IMR-90 (cell line): ENCODE results near the gene CDK11A. TPM values are rescaled to one million over a fixed set of nuclear protein-coding genes. Genes with fewer than 3 reads are reported as not detected.
A peak's percentile ranks its signal among the peaks of the same experiment; 100 is the strongest.
"Not testable (repeated sequence)": the region's sequence is repeated elsewhere in the genome, so short reads cannot be mapped to it uniquely, and the experiment has no call there.

ENCODE experiments used
- ATAC-seq: fragments of 200-7000 bp; cut with Tn5 transposase; 2 replicates; pipeline ENCODE4 v1.9.1; 2020; ENCODE audit warnings: low read depth, mild to moderate bottlenecking, moderate library complexity
- BruUV-seq: library from RNA; stranded (reverse); fragments of 400-500 nt; replicated peaks from 2 replicates; lab custom pipeline; 2021; lab: Mats Ljungman, UMichigan
- CTCF ChIA-PET: fragments of 300-600 bp; formaldehyde crosslinking; extraction: SDS; loops from one replicate; lab custom pipeline; 2021; ENCODE audit warnings: antibody characterized with exemption; lab: Yijun Ruan, JAX
- POLR2A ChIA-PET: fragments of 300-600 bp; sonication (Branson Sonifier 250); formaldehyde crosslinking; loops from one replicate; lab custom pipeline; 2022; ENCODE audit warnings: antibody characterized with exemption; ENCODE audit not compliant: unreplicated experiment; lab: Charles Lee
- DNase-seq: peaks from one replicate; pipeline ENCODE4 v3.0.0; 2013
- H2AFZ ChIP-seq: replicated peaks from 2 replicates; pipeline ENCODE3; 2013; ENCODE audit warnings: low read length, mild to moderate bottlenecking; ENCODE audit not compliant: poor library complexity
- H2AK5ac ChIP-seq: 2 replicates; pipeline ENCODE4 v1.6.1; 2013; ENCODE audit warnings: low read depth, low read length, inconsistent platforms
- H2AK9ac ChIP-seq: replicated peaks from 2 replicates; pipeline ENCODE3; 2013; ENCODE audit warnings: mild to moderate bottlenecking, low read depth, low read length, moderate library complexity; ENCODE audit not compliant: poor library complexity
- H2BK120ac ChIP-seq: 2 replicates; pipeline ENCODE4 v1.6.1; 2013; ENCODE audit warnings: low read depth, low read length, inconsistent platforms
- H2BK15ac ChIP-seq: 3 replicates; pipeline ENCODE4 v1.6.1; 2013; ENCODE audit warnings: low read depth, low read length, inconsistent platforms
- H2BK20ac ChIP-seq: 2 replicates; pipeline ENCODE4 v1.6.1; 2013; ENCODE audit warnings: low read depth, mild to moderate bottlenecking, inconsistent platforms, low read length, moderate library complexity
- H2BK5ac ChIP-seq: 2 replicates; pipeline ENCODE4 v1.6.1; 2013; ENCODE audit warnings: mild to moderate bottlenecking, low read depth, low read length, inconsistent platforms; ENCODE audit not compliant: poor library complexity, severe bottlenecking
- H3K14ac ChIP-seq: replicated peaks from 2 replicates; pipeline ENCODE4 v1.6.1; 2013; ENCODE audit warnings: low read depth, low read length, inconsistent platforms
- H3K18ac ChIP-seq: 2 replicates; pipeline ENCODE4 v1.6.1; 2013; ENCODE audit warnings: low read depth, low read length, control low read depth
- H3K23ac ChIP-seq: 2 replicates; pipeline ENCODE4 v1.6.1; 2013; ENCODE audit warnings: low read depth, low read length, inconsistent platforms
- H3K27ac ChIP-seq: 2 replicates; pipeline ENCODE4 v1.5.1; 2013; ENCODE audit warnings: mild to moderate bottlenecking, control low read depth, low read length; ENCODE audit not compliant: insufficient read depth
- H3K27me3 ChIP-seq: 2 replicates; pipeline ENCODE4 v1.6.1; 2013; ENCODE audit warnings: low read length; ENCODE audit not compliant: control insufficient read depth, insufficient read depth
- H3K36me3 ChIP-seq: 2 replicates; pipeline ENCODE4 v1.6.1; 2013; ENCODE audit warnings: low read length, mixed read lengths; ENCODE audit not compliant: control insufficient read depth, insufficient read depth
- H3K4ac ChIP-seq: 2 replicates; pipeline ENCODE4 v1.6.1; 2013; ENCODE audit warnings: low read depth, low read length, inconsistent platforms
- H3K4me1 ChIP-seq: 2 replicates; pipeline ENCODE4 v1.6.1; 2013; ENCODE audit warnings: low read length, mixed read lengths; ENCODE audit not compliant: control insufficient read depth, insufficient read depth
- H3K4me2 ChIP-seq: 2 replicates; pipeline ENCODE4 v1.6.1; 2013; ENCODE audit warnings: low read depth, mild to moderate bottlenecking, control low read depth, low read length, moderate library complexity
- H3K4me3 ChIP-seq: 2 replicates; pipeline ENCODE4 v1.5.1; 2013; ENCODE audit warnings: low read depth, mild to moderate bottlenecking, control low read depth, low read length, moderate library complexity; ENCODE audit not compliant: insufficient read depth
- H3K56ac ChIP-seq: 2 replicates; pipeline ENCODE4 v1.6.1; 2013; ENCODE audit warnings: low read length, inconsistent platforms; ENCODE audit not compliant: insufficient read depth; ENCODE audit errors: extremely low read depth
- H3K79me1 ChIP-seq, 2 experiments: 2 replicates each; pipeline ENCODE4 v1.6.1; 2013; ENCODE audit warnings: low read length in 2 of 2, inconsistent platforms in 1 of 2, low read depth in 1 of 2
- H3K9ac ChIP-seq: 2 replicates; pipeline ENCODE4 v1.6.1; 2013; ENCODE audit warnings: low read depth, low read length, control low read depth
- H3K9me1 ChIP-seq: 2 replicates; pipeline ENCODE4 v1.6.1; 2013; ENCODE audit warnings: low read length, inconsistent platforms; ENCODE audit not compliant: insufficient read depth
- H3K9me3 ChIP-seq: 2 replicates; pipeline ENCODE4 v1.6.1; 2013; ENCODE audit warnings: low read length; ENCODE audit not compliant: control insufficient read depth, insufficient read depth
- H4K20me1 ChIP-seq: 2 replicates; pipeline ENCODE4 v1.6.1; 2013; ENCODE audit warnings: low read length, inconsistent platforms; ENCODE audit not compliant: insufficient read depth
- H4K5ac ChIP-seq: 2 replicates; pipeline ENCODE4 v1.6.1; 2013; ENCODE audit warnings: mild to moderate bottlenecking, low read depth, low read length, control low read depth
- H4K8ac ChIP-seq, 2 experiments: 2 replicates each; pipeline ENCODE4 v1.6.1; 2013; ENCODE audit warnings: low read depth in 2 of 2, low read length in 2 of 2, control low read depth in 1 of 2, inconsistent platforms in 1 of 2
- H4K91ac ChIP-seq: 2 replicates; pipeline ENCODE4 v1.6.1; 2013; ENCODE audit warnings: low read depth, low read length, inconsistent platforms; ENCODE audit not compliant: insufficient read depth
- WGBS, 2 experiments: methylation state at CpG; one replicate each; pipeline versions ENCODE4 v1.1.5 to v1.1.7; 2013; ENCODE audit warnings: missing lambda C conversion rate in 2 of 2; ENCODE audit not compliant: insufficient read length in 1 of 2; ENCODE audit errors: extremely low coverage in 2 of 2; 5-methylcytosine and 5-hydroxymethylcytosine counted together
- dilution Hi-C: fragments of 300-500 bp; cut with HindIII; formaldehyde crosslinking; loops from one replicate; pipeline ENCODE4 v1.14.3; 2018; ENCODE audit warnings: low sequenced_read_pairs; ENCODE audit not compliant: unreplicated experiment
- in situ Hi-C: fragments of 300-500 bp; cut with MboI; formaldehyde crosslinking; loops from 3 replicates; pipeline ENCODE4 v1.14.3; 2019; ENCODE audit warnings: low sequenced_read_pairs, inconsistent platforms, mixed read lengths
- intact Hi-C: fragments of 100-400 bp; cut with micrococcal nuclease; formaldehyde crosslinking; loops from 2 replicates; pipeline ENCODE4 v1.10.0; 2022
- polyA plus RNA-seq, 3 experiments: library from polyadenylated mRNA; depleted of rRNA; stranded (reverse); fragments of >200 nt; gene quantifications; 2 replicates each; pipeline ENCODE4 v1.2.3, GENCODE V29; 2012; ENCODE audit warnings: low replicate concordance in 1 of 3
- total RNA-seq: library from RNA; depleted of rRNA; stranded (reverse); fragments of >200 nt; gene quantifications from 2 replicates; pipeline ENCODE4 v1.2.3, GENCODE V29; 2012

The CDK11A gene
- total and polyA plus RNA-seq, 2 of the 4 experiments (the other 2 are of a cell fraction) = 1.8 to 20.0 TPM

- H3K79me1 ChIP-seq, H2AK5ac ChIP-seq: not testable (repeated sequence)
These were observed 21.7 kb downstream of the CDK11A start for GRCh38 chr1:1702506-1702905.

GRCh38 chr1:1700557-1700956 lies 23.6 kb downstream of the CDK11A start:
- H3K36me3 ChIP-seq, dilution Hi-C loops, H2BK5ac ChIP-seq, H3K4me2 ChIP-seq, H3K79me1 ChIP-seq, H3K56ac ChIP-seq, H2AFZ ChIP-seq, intact Hi-C loops, H3K4me1 ChIP-seq, H2BK20ac ChIP-seq, H3K9me1 ChIP-seq, H3K18ac ChIP-seq, H3K9ac ChIP-seq, in situ Hi-C loops, H4K8ac ChIP-seq, H4K91ac ChIP-seq, H3K27me3 ChIP-seq, H2AK5ac ChIP-seq, H3K9me3 ChIP-seq, POLR2A ChIA-PET, H2AK9ac ChIP-seq, H3K23ac ChIP-seq, H2BK120ac ChIP-seq, DNase-seq, H3K14ac ChIP-seq, BruUV-seq, H4K20me1 ChIP-seq, H3K27ac ChIP-seq, H2BK15ac ChIP-seq, H3K4ac ChIP-seq, CTCF ChIA-PET, H4K5ac ChIP-seq, H3K4me3 ChIP-seq: not testable (repeated sequence)
- WGBS, 2 experiments = no CpG with 5 or more reads among the region's 33 CpGs
- ATAC-seq = peak; percentile 92

More at GRCh38 chr1:1702506-1702905, 21.7 kb downstream of the CDK11A start:
- H4K91ac ChIP-seq, H2BK20ac ChIP-seq, POLR2A ChIA-PET, H2BK5ac ChIP-seq, H3K4me2 ChIP-seq, in situ Hi-C loops, H3K9me3 ChIP-seq, H4K5ac ChIP-seq, H3K18ac ChIP-seq, H3K14ac ChIP-seq, H3K23ac ChIP-seq, dilution Hi-C loops, H2BK120ac ChIP-seq, CTCF ChIA-PET, ATAC-seq, H3K27ac ChIP-seq, H3K27me3 ChIP-seq, BruUV-seq, H4K8ac ChIP-seq, H3K4me3 ChIP-seq, H3K56ac ChIP-seq, H2BK15ac ChIP-seq, H3K9me1 ChIP-seq, DNase-seq, H3K36me3 ChIP-seq, H3K4me1 ChIP-seq, H3K4ac ChIP-seq, intact Hi-C loops, H2AK9ac ChIP-seq, H3K9ac ChIP-seq, H2AFZ ChIP-seq, H4K20me1 ChIP-seq: not testable (repeated sequence)
- WGBS, 2 experiments = no CpG with 5 or more reads among the region's 18 CpGs
